Loucy (cell line): Measurements from ENCODE around the gene ZSWIM8.

Source experiments
- CTCF ChIP-seq: fragments of 200-600 bp; sonication (generic); conservative IDR thresholded peaks from 2 replicates; pipeline ENCODE4 v1.5.1; 2014; ENCODE audit warnings: mild to moderate bottlenecking, antibody characterized with exemption, low read length
- EZH2phosphoT487 ChIP-seq: fragments of 200-600 bp; IDR thresholded peaks from 2 replicates; pipeline ENCODE4 v1.6.1; 2018; ENCODE audit warnings: antibody characterized with exemption, mild to moderate bottlenecking, moderate library complexity, borderline replicate concordance

GRCh38 chr10:73840403-73841060, 55.1 kb downstream of the ZSWIM8 start:
- TF ChIP-seq CTCF (no peak), EZH2phosphoT487 (no peak)
